GM12891 (cell line): ENCODE data around the gene NKX2-1.

Experiments used
- DNase-seq: peaks from one replicate; pipeline ENCODE4 v3.0.0; 2011; ENCODE audit warnings: low spot score; ENCODE audit not compliant: insufficient read length
- FAIRE-seq: peaks from 2 replicates; lab custom pipeline; 2011; peaks lifted over from hg19 to GRCh38; lab: Jason Lieb, UNC
- PAX5 ChIP-seq: IDR thresholded peaks from 2 replicates; pipeline ENCODE4 v1.6.1; 2011; ENCODE audit warnings: low read length, moderate library complexity, mild to moderate bottlenecking; ENCODE audit not compliant: insufficient read depth, severe bottlenecking
- POLR2A ChIP-seq: IDR thresholded peaks from 2 replicates; pipeline ENCODE4 v1.6.1; 2011; ENCODE audit warnings: low read depth, low read length, control low read depth
- POLR2AphosphoS5 ChIP-seq: IDR thresholded peaks from 2 replicates; pipeline ENCODE4 v1.6.1; 2011; ENCODE audit warnings: low read depth, low read length, control low read depth
- POU2F2 ChIP-seq: IDR thresholded peaks from 2 replicates; pipeline ENCODE4 v1.6.1; 2011; ENCODE audit warnings: low read depth, mild to moderate bottlenecking, control low read depth, low read length, moderate library complexity
- SPI1 ChIP-seq: IDR thresholded peaks from 2 replicates; pipeline ENCODE4 v1.6.1; 2011; ENCODE audit warnings: low read depth, low read length, control low read depth
- TAF1 ChIP-seq: IDR thresholded peaks from 2 replicates; pipeline ENCODE4 v1.6.1; 2011; ENCODE audit warnings: low read depth, low read length, control low read depth

The NKX2-1 gene

DNA sequence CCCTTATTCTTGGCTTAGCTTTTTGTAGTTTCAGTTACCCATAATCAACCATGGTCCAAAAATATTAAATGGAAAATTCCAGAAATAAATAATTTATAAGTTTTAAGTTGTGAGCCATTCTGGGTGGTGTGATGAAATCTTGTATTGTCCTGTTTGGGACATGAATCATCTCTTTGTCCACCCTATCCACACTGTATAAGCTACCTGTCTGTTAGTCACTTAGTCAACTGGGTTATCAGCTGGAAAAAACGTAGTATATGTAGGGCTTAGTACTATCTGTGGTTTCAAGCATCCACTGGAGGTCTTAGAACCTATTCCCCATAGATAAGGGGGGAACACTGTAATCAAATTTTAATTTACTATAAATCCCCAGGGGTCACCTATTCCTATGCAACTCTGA lies 52.7 kb downstream of the NKX2-1 start:
- FAIRE-seq (no peak), DNase-seq (no peak)
- TF ChIP-seq POU2F2, result no peak
- TF ChIP-seq POLR2A, result no peak
- no peak for TF ChIP-seq TAF1
- no peak for TF ChIP-seq PAX5
- no peak for TF ChIP-seq SPI1
- TF ChIP-seq POLR2AphosphoS5, result no peak
